Erythroblast (primary cell): Measurements from ENCODE around the gene PTEN.

ENCODE experiments used
- DNase-seq, 2 experiments: peaks; one replicate each; lab custom pipeline; 2025; lab: John Stamatoyannopoulos, UW
- GATA1 ChIP-seq: IDR thresholded peaks from 2 replicates; pipeline ENCODE4 v1.6.1; 2011; ENCODE audit warnings: low read depth, mild to moderate bottlenecking, control low read depth, low read length, moderate library complexity
- POLR2A ChIP-seq: IDR thresholded peaks from 2 replicates; pipeline ENCODE4 v1.6.1; 2011; ENCODE audit warnings: mild to moderate bottlenecking, low read length

PTEN gene

DNA sequence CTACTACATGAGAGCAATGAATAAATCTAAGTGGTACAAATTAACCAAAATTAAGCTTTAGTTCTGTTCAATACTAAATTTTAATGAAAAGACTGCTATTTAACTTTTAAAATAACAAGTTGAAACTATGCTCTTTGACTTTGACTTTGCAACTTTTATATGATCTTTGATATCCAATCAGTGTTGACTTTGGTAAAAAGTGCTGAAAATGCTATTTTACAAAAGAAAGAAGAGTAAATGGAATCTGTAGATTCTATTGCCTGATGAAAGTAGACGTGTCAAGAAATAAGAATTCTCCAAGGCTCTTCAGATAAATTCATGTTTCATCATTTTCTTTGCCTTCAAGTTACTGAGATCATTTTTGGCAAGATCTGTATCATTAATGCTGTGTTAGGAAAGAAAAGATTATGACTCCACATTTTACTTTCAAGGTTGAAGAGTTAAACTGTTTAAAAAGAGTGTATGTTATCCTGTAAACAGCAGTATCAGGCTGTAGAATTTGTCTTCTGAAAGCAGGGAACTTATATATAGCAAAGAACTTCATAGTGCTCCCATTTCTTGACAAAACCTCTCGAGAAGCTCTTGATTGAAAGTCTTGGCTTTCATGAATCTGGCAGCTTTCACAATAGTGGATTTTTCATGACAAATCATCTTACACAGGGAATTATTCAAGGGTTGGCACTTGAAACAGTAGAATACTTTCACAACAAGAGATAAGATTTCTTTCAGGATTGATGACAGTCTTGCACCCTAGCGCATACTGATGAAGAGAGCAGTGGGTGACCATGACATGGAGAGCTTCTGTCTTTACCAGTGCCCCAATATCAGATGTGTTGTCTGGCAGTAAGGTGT is 72.1 kb downstream of the PTEN start:
- TF ChIP-seq POLR2A (no peak), GATA1 (no peak)
- DNase-seq = no peak

GRCh38 chr10:87940210-87940609 is 76.8 kb downstream of the PTEN start:
- DNase-seq = no peak

GRCh38 chr10:87942884-87943527 is 79.6 kb downstream of the PTEN start:
- TF ChIP-seq GATA1 = no peak
- no peak for TF ChIP-seq POLR2A
- no peak for DNase-seq

More at GRCh38 chr10:87940210-87940609, 76.8 kb downstream of the PTEN start:
- no peak for TF ChIP-seq POLR2A
- TF ChIP-seq GATA1 = no peak

GRCh38 chr10:87945984-87946383 is 82.6 kb downstream of the PTEN start:
- no peak for TF ChIP-seq GATA1
- TF ChIP-seq POLR2A = no peak
- DNase-seq = no peak

DNA sequence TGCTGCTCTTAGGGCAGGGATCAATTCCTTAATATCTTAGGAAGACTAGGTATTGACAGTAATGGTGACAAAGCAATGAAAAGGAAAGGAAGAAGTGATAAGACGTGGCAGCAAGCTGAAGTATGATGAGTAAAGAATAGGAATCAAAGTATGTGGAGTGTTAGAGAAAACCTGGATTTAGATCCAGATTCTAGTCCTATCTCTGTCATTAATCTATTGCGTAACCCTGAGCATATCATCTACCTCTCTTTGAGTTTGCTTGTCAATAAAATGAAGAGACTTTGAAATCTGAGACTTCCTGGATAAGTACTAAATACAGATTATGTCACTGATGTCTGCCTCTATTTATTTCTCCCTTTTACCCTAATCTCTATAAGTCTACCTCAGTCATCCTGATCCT is 89.2 kb downstream of the PTEN start:
- no peak for TF ChIP-seq POLR2A
- no peak for TF ChIP-seq GATA1
- no peak for DNase-seq

DNA sequence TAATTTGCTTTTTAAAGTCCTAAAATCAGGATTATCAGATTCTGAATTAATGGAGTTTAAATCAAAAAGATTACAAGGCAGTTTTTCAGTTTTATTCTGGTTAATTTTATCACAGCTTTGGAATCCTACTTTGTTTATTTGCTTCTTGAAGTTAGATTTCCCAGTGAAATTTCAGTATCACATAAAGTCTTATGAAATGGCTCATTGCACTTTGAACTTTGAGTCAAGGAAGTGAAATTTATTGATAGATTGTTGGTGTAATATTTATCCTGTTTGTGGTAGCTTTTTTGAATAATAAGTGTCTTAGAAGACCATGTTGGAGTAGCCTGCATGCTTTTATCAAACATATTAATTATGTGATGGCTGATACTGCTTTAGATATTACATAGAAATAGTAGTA is 92.6 kb downstream of the PTEN start:
- TF ChIP-seq POLR2A (no peak), GATA1 (no peak)
- no peak for DNase-seq

GRCh38 chr10:87957702-87958101 is 94.3 kb downstream of the PTEN start:
- DNase-seq = no peak
- TF ChIP-seq POLR2A = no peak
- TF ChIP-seq GATA1 = no peak

- no peak for DNase-seq
- TF ChIP-seq POLR2A = no peak
- TF ChIP-seq GATA1 = no peak
Measured at GRCh38 chr10:87960230-87960629, 96.8 kb downstream of the PTEN start.

- no peak for DNase-seq
- no peak for TF ChIP-seq GATA1
- TF ChIP-seq POLR2A = no peak
Measured at GRCh38 chr10:87961314-87961713, 97.9 kb downstream of the PTEN start.

- no peak for DNase-seq
- TF ChIP-seq POLR2A (no peak), GATA1 (no peak)
Measured at GRCh38 chr10:87966459-87966858, 103.0 kb downstream of the PTEN start.

DNA sequence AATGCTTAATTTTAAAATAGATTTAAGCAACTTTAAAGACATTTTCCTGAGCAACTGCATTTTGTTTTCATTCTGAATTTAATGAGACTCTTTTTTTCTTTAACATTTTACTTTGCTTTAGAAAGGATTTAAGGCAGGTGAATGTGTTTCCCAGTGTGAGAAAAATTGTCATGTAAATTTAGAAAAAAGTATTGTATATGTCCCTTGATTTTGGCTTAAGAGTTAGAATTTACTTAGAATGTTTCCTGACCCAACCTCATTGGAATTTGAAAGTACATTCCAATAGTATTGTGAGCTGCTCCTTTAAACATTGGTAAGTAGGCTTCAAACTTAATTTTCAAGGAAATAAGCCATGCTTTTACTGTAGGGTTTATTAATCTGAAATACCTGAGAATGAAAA is 110.2 kb downstream of the PTEN start:
- no peak for TF ChIP-seq POLR2A
- no peak for TF ChIP-seq GATA1
- no peak for DNase-seq

- TF ChIP-seq POLR2A = no peak
- TF ChIP-seq GATA1 = no peak
- DNase-seq = no peak
Measured at GRCh38 chr10:87974130-87974529, 110.7 kb downstream of the PTEN start.

- no peak for DNase-seq
Measured at GRCh38 chr10:87974769-87975168, 111.3 kb downstream of the PTEN start.

GRCh38 chr10:87976101-87976743 is 112.8 kb downstream of the PTEN start:
- no peak for DNase-seq
- no peak for TF ChIP-seq POLR2A
- TF ChIP-seq GATA1 = no peak

More at GRCh38 chr10:87974769-87975168, 111.3 kb downstream of the PTEN start:
- TF ChIP-seq GATA1 (no peak), POLR2A (no peak)

DNA sequence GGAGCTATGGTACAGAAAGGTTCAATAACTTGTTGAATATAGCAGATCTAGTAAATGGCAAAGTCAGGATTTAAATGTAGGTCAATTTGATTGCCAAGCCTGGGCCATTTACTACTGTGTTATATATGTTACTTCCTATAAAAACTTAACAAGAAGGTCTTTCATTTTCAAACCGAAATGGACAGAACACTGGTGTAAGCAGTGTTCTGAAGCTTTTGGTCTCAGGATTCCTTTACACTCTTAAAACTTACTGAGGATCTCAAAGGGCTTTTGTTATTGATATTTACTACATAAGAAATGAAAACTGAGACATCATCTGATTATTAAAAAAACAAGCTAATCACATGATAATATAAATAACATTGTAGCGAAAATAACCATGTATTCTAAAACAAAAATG is 114.7 kb downstream of the PTEN start:
- DNase-seq = no peak
- no peak for TF ChIP-seq POLR2A
- TF ChIP-seq GATA1 = no peak
